ENCODE measurements around the gene TRIM49D1. TPM values are rescaled to one million over a fixed set of nuclear protein-coding genes. Genes with fewer than 3 reads are reported as not detected.

The TRIM49D1 gene
- total RNA-seq, 4 donors from 2014 or later: not detected

Other genes starting within 250 kb of the TRIM49D1 start
- not detected for gene TRIM77, start 211.9 kb downstream of the TRIM49D1 start, total RNA-seq
- not detected for gene TRIM49, start 113.7 kb downstream of the TRIM49D1 start, total RNA-seq
- not detected for gene TRIM64B, start 43.8 kb downstream of the TRIM49D1 start, total RNA-seq
- not detected for gene TRIM49D2, start 1.8 kb upstream of the TRIM49D1 start, total RNA-seq
- gene TRIM64, start 43.8 kb upstream of the TRIM49D1 start, total RNA-seq: not detected
- not detected for gene TRIM49C, start 108.9 kb upstream of the TRIM49D1 start, total RNA-seq
- not detected for gene UBTFL1, start 163.7 kb upstream of the TRIM49D1 start, total RNA-seq
- gene NAALAD2, start 212.4 kb upstream of the TRIM49D1 start, total RNA-seq: under 1 TPM in 2 of 4 donors, not detected in 2; 0.09 to 0.20 TPM